ENCODE data around the gene TGFBRAP1. TPM values are rescaled to one million over a fixed set of nuclear protein-coding genes. Genes with fewer than 3 reads are reported as not detected.

TGFBRAP1 gene
- total and polyA plus RNA-seq, 2 donors (not counting 3 experiments of a cell fraction or from before 2014, with no cell fraction given): 25.4 to 37.6 TPM

DNA sequence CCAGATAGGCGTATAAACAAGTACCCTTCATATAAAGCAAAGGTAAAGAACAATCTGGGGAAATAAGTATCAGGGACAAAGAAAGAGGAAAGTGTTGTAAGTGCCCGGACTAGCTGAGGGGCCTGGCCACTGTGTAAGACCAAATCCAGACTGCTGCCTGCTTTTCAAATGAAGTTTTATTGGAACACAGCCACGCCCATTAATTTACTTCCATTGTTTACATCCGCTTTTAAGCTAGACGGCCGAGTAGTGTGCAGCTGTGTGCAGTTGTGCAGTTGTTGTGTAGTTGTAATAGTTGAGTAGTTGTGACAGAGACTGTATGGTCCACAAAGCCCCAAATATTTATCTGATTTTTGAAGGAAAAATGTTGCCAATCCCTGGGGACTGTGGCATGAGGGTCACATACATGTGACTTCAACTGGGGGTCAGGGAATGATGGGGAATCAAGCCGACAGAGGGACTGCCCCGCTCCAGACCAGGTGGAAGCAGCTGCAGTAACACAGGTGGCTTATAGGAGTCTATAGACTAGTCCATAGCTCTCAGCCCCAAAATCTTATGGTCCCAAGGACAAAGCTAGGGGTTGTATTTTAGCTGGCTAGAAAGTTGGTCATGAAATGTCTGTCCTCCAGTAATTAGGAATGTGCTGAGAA is 39.3 kb upstream of the TGFBRAP1 start:
- Histone ChIP-seq H4K20me1 (replicated peaks; ENCODE audit: control insufficient read depth, extremely low read depth, insufficient read depth, low read length) (peaks cover 2% of the 10 kb centered on the region), H3K9me3 (replicated peaks; ENCODE audit: control insufficient read depth, insufficient read depth, low read length) (no peaks in the 10 kb centered on the region), H3K9ac (replicated peaks; ENCODE audit: extremely low read depth, insufficient read depth, low read length) (no peak overlapping the region), H3K79me2 (ENCODE audit: control insufficient read depth, insufficient read depth, low read length) (peaks cover 71% of the 10 kb centered on the region), H3K4me1 (ENCODE audit: control insufficient read depth, extremely low read depth, insufficient read depth, low read length) (peaks cover 17% of the 10 kb centered on the region), H2AFZ (ENCODE audit: low read depth, low read length) (no peak overlapping the region), H3K4me2 (ENCODE audit: insufficient read depth, low read length) (no peak overlapping the region), H3K9me1 (replicated peaks; ENCODE audit: control insufficient read depth, extremely low read depth, insufficient read depth, low read length) (no peaks in the 10 kb centered on the region), H3K4me3 (replicated peaks in 1 of 3; ENCODE audit: insufficient read depth in 1 of 3, low read depth in 1 of 3, low read length in 3 of 3) (no peak overlapping the region), H3K27me3 (ENCODE audit: control insufficient read depth in 2 of 2, insufficient read depth in 2 of 2, low read length in 2 of 2) (no peaks in the 10 kb centered on the region), H3K36me3 (ENCODE audit: control insufficient read depth in 2 of 2, extremely low read depth in 1 of 2, insufficient read depth in 2 of 2, low read length in 2 of 2) (peaks cover 59 to 71% of the 10 kb centered on the region in 2 experiments), H3K27ac (ENCODE audit: insufficient read depth, low read depth, low read length) (no peak overlapping the region)
- dilution Hi-C loops (cut with MboI; ENCODE audit: extremely low pct_ligation_motif_present, low sequenced_read_pairs) (no loop called here), intact Hi-C loops (cut with micrococcal nuclease) (no loop called here)
- FAIRE-seq (no peak), DNase-seq (ENCODE audit: low read depth, low spot score) (peak; percentile 6)
- CTCF ChIA-PET: interaction anchor here (0.9 to 3.3 kb wide), 7 partner anchors 20 to 153 kb away, joined by 3 to 28 read pairs (median 3); no protein-coding TSS in a partner anchor
- no TSS peak for BruUV-seq (replicated peaks)
- TF ChIP-seq POLR2AphosphoS5 (IDR thresholded peaks at IDR 0.05; ENCODE audit: insufficient read depth, low read depth, low read length): no peak
- TF ChIP-seq, protein P1, sequence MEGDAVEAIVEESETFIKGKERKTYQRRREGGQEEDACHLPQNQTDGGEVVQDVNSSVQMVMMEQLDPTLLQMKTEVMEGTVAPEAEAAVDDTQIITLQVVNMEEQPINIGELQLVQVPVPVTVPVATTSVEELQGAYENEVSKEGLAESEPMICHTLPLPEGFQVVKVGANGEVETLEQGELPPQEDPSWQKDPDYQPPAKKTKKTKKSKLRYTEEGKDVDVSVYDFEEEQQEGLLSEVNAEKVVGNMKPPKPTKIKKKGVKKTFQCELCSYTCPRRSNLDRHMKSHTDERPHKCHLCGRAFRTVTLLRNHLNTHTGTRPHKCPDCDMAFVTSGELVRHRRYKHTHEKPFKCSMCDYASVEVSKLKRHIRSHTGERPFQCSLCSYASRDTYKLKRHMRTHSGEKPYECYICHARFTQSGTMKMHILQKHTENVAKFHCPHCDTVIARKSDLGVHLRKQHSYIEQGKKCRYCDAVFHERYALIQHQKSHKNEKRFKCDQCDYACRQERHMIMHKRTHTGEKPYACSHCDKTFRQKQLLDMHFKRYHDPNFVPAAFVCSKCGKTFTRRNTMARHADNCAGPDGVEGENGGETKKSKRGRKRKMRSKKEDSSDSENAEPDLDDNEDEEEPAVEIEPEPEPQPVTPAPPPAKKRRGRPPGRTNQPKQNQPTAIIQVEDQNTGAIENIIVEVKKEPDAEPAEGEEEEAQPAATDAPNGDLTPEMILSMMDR (IDR thresholded peaks at IDR 0.05; ENCODE audit: extremely low read depth in 1 of 2, insufficient read depth in 1 of 2, low read depth in 1 of 2, low read length in 2 of 2): no peak
- TF ChIP-seq, protein P2, sequence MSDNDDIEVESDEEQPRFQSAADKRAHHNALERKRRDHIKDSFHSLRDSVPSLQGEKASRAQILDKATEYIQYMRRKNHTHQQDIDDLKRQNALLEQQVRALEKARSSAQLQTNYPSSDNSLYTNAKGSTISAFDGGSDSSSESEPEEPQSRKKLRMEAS (IDR thresholded peaks at IDR 0.05; ENCODE audit: insufficient read depth, insufficient read length): no peak
- POLR2A ChIA-PET: no interaction called here

DNA sequence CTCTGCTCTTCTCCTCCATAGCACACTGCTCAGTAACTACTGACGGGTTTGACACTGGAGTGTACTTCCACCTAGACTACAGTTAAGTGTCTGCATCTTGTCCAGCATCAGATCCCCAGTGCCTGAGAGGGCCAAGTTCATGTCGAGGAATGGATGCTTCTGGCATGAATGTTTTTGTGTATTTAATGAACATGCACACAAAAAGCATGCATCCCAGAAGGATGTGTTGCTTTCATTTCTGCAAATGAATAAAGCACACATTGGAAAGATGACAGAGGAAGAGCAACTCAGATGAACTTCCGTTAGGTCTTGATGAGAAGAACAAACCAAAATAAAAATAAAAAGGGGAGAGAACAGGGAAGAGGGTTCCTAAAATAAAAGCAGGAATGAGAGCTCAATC is 35.7 kb upstream of the TGFBRAP1 start:
- no TSS peak for BruUV-seq (replicated peaks)
- Histone ChIP-seq H3K9me3 (replicated peaks; ENCODE audit: control insufficient read depth, insufficient read depth, low read length) (no peaks in the 10 kb centered on the region), H3K9me1 (replicated peaks; ENCODE audit: control insufficient read depth, extremely low read depth, insufficient read depth, low read length) (no peaks in the 10 kb centered on the region), H3K9ac (replicated peaks; ENCODE audit: extremely low read depth, insufficient read depth, low read length) (no peak overlapping the region), H3K4me3 (replicated peaks in 1 of 3; ENCODE audit: insufficient read depth in 1 of 3, low read depth in 1 of 3, low read length in 3 of 3) (no peak overlapping the region), H3K36me3 (ENCODE audit: control insufficient read depth in 2 of 2, extremely low read depth in 1 of 2, insufficient read depth in 2 of 2, low read length in 2 of 2) (peaks cover 69 to 72% of the 10 kb centered on the region in 2 experiments), H3K79me2 (ENCODE audit: control insufficient read depth, insufficient read depth, low read length) (peaks cover 45% of the 10 kb centered on the region), H3K4me2 (ENCODE audit: insufficient read depth, low read length) (no peak overlapping the region), H4K20me1 (replicated peaks; ENCODE audit: control insufficient read depth, extremely low read depth, insufficient read depth, low read length) (peaks cover 2% of the 10 kb centered on the region), H3K27me3 (ENCODE audit: control insufficient read depth in 2 of 2, insufficient read depth in 2 of 2, low read length in 2 of 2) (no peaks in the 10 kb centered on the region), H2AFZ (ENCODE audit: low read depth, low read length) (no peak overlapping the region), H3K4me1 (ENCODE audit: control insufficient read depth, extremely low read depth, insufficient read depth, low read length) (peaks cover 3% of the 10 kb centered on the region), H3K27ac (ENCODE audit: insufficient read depth, low read depth, low read length) (no peak overlapping the region)
- DNase-seq (ENCODE audit: low read depth, low spot score) (no peak), FAIRE-seq (no peak)
- intact Hi-C loops (cut with micrococcal nuclease) (no loop called here), dilution Hi-C loops (cut with MboI; ENCODE audit: extremely low pct_ligation_motif_present, low sequenced_read_pairs) (no loop called here)
- TF ChIP-seq EZH2 (IDR thresholded peaks at IDR 0.05; ENCODE audit: borderline replicate concordance, low read depth, low read length, severe bottlenecking): no peak
- no peak for TF ChIP-seq GATA2 (IDR thresholded peaks at IDR 0.05; ENCODE audit: insufficient read depth, insufficient read length, low read depth, low read length)
- TF ChIP-seq, protein P1 (IDR thresholded peaks at IDR 0.05; ENCODE audit: extremely low read depth in 1 of 2, insufficient read depth in 1 of 2, low read depth in 1 of 2, low read length in 2 of 2): no peak
- no peak for TF ChIP-seq POLR2AphosphoS5 (IDR thresholded peaks at IDR 0.05; ENCODE audit: insufficient read depth, low read depth, low read length)
- ChIA-PET CTCF (interaction anchor here (1.1 kb wide), 1 partner anchor 156 kb away, joined by 6 read pairs; no protein-coding TSS in a partner anchor), POLR2A (no interaction called here)
